Neural crest cell (in vitro differentiated cells): ENCODE data around the gene PLOD1. TPM values are rescaled to one million over a fixed set of nuclear protein-coding genes. Genes with fewer than 3 reads are reported as not detected.

Experiments used
- DNase-seq: peaks from one replicate; pipeline ENCODE4 v3.0.0; 2021; ENCODE audit warnings: low read depth, mixed read lengths, low spot score
- H3K27ac Mint-ChIP-seq: one replicate; pipeline ENCODE4 v1.8.0; 2021; ENCODE audit warnings: mild to moderate bottlenecking, mixed read lengths; ENCODE audit not compliant: unreplicated experiment
- H3K27me3 Mint-ChIP-seq: 2 replicates; pipeline ENCODE4 v1.8.0; 2021; ENCODE audit warnings: low read depth, mild to moderate bottlenecking, mixed read lengths
- H3K36me3 Mint-ChIP-seq: 2 replicates; pipeline ENCODE4 v1.8.0; 2021; ENCODE audit warnings: low read depth, mild to moderate bottlenecking, mixed read lengths
- H3K4me1 Mint-ChIP-seq: 2 replicates; pipeline ENCODE4 v1.8.0; 2021; ENCODE audit warnings: mixed read lengths
- H3K4me3 Mint-ChIP-seq: one replicate; pipeline ENCODE4 v1.8.0; 2021; ENCODE audit warnings: mild to moderate bottlenecking, mixed read lengths
- H3K9me3 Mint-ChIP-seq: 2 replicates; pipeline ENCODE4 v1.8.0; 2021; ENCODE audit warnings: mixed read lengths
- CTCF ChIP-seq: fragments of 200-600 bp; sonication (generic); conservative IDR thresholded peaks from 2 replicates; pipeline ENCODE4 v1.5.0; 2021; ENCODE audit warnings: antibody characterized with exemption, mild to moderate bottlenecking
- total RNA-seq: library from RNA; stranded (reverse); gene quantifications from 2 replicates; pipeline ENCODE4 v1.2.1, GENCODE V29; 2021

PLOD1 gene
- total RNA-seq, 1 donor from 2014 or later: 58.7 TPM

- Mint-ChIP-seq H3K27ac (no peak overlapping the region), H3K9me3 (no peaks in the 10 kb centered on the region), H3K27me3 (no peaks in the 10 kb centered on the region), H3K36me3 (peaks cover 4% of the 10 kb centered on the region), H3K4me1 (no peaks in the 10 kb centered on the region), H3K4me3 (no peak overlapping the region)
- peak; percentile 61 for TF ChIP-seq CTCF
- no peak for DNase-seq
Measured at GRCh38 chr1:11967028-11967547, 32.6 kb downstream of the PLOD1 start.

GRCh38 chr1:11970441-11971185, 36.1 kb downstream of the PLOD1 start:
- Mint-ChIP-seq H3K9me3 (no peaks in the 10 kb centered on the region), H3K27me3 (no peaks in the 10 kb centered on the region), H3K4me1 (no peaks in the 10 kb centered on the region), H3K4me3 (no peak overlapping the region), H3K27ac (no peak overlapping the region), H3K36me3 (no peaks in the 10 kb centered on the region)
- DNase-seq: no peak
- no peak for TF ChIP-seq CTCF

GRCh38 chr1:11977625-11978024, 43.1 kb downstream of the PLOD1 start:
- TF ChIP-seq CTCF: no peak
- H3K27ac Mint-ChIP-seq: peak overlapping the region; percentile 54
- DNase-seq: no peak
- H3K27me3 Mint-ChIP-seq: no peaks in the 10 kb centered on the region
- peaks cover 24% of the 10 kb centered on the region for H3K4me1 Mint-ChIP-seq
- no peaks in the 10 kb centered on the region for H3K9me3 Mint-ChIP-seq
- H3K36me3 Mint-ChIP-seq: no peaks in the 10 kb centered on the region
- peak overlapping the region; percentile 27 for H3K4me3 Mint-ChIP-seq

GRCh38 chr1:11978301-11978700, 43.8 kb downstream of the PLOD1 start:
- DNase-seq: no peak
- Mint-ChIP-seq H3K4me3 (peak overlapping the region; percentile 41), H3K36me3 (no peaks in the 10 kb centered on the region), H3K27ac (no peak overlapping the region), H3K4me1 (peaks cover 24% of the 10 kb centered on the region), H3K9me3 (no peaks in the 10 kb centered on the region), H3K27me3 (no peaks in the 10 kb centered on the region)
- no peak for TF ChIP-seq CTCF

- no peaks in the 10 kb centered on the region for H3K27me3 Mint-ChIP-seq
- H3K9me3 Mint-ChIP-seq: no peaks in the 10 kb centered on the region
- DNase-seq: no peak
- peak overlapping the region; percentile 99 for H3K27ac Mint-ChIP-seq
- H3K4me3 Mint-ChIP-seq: peak overlapping the region; percentile 95
- no peaks in the 10 kb centered on the region for H3K36me3 Mint-ChIP-seq
- TF ChIP-seq CTCF: no peak
- H3K4me1 Mint-ChIP-seq: peaks cover 24% of the 10 kb centered on the region
Measured at GRCh38 chr1:11979028-11979850, 44.7 kb downstream of the PLOD1 start.
